ENCODE data around the gene CFAP58.
A peak's percentile ranks its signal among the peaks of the same experiment; 100 is the strongest.

CFAP58 gene

DNA sequence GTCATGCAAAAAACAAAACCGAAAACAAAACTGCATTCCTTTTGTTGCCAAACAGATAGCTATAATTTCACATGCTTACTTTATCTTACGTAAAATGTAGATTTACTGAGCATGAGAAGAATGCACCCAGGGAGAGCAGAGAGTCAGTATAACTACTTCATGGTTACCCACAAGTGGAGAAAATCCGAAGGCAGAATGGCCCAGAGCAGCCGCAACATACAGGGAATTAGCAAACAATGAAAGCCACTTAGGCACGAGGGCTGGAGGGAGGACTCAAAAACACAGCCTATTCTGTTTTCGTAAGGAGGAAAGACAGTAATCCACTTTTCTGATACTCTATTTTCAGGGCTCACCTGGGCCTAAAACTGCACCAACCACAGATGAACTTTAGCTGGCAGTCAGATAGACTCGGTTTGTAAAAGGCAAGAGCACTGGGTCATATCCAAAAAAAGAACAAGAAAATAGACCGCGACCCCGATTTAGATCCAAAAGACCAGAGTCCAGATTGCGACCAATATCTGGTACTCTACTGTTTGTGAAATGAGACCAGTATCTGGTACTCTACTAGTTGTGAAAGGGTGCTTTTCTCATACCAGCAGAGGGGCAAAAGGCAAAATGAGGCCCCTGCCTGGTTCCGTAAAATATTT, 16.7 kb upstream of the CFAP58 start:
- DNase-seq, result no peak

DNA sequence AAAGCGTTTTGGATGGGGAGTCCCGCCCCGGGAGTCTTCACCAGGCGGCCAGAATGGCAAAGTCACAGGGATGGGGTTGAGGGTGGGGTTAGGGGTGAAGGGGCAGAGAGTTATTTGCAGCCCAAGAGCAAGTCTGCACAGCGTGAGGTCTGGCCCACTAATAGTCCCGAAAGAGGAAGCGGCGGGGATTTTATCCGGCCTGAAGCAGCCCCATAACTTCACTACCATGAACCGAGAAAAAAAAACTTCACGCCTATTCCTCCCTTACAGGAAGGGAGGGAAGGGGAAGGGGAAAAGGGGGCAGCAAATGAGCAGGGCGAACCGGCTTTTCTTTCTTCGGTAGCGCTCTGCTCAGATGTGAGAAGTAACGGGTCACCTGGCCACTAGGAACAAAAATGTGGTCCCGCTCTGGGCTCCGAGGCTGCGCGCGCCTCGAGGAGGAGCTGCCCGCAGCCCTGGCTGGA, 16.1 kb upstream of the CFAP58 start:
- DNase-seq, result no peak

DNA sequence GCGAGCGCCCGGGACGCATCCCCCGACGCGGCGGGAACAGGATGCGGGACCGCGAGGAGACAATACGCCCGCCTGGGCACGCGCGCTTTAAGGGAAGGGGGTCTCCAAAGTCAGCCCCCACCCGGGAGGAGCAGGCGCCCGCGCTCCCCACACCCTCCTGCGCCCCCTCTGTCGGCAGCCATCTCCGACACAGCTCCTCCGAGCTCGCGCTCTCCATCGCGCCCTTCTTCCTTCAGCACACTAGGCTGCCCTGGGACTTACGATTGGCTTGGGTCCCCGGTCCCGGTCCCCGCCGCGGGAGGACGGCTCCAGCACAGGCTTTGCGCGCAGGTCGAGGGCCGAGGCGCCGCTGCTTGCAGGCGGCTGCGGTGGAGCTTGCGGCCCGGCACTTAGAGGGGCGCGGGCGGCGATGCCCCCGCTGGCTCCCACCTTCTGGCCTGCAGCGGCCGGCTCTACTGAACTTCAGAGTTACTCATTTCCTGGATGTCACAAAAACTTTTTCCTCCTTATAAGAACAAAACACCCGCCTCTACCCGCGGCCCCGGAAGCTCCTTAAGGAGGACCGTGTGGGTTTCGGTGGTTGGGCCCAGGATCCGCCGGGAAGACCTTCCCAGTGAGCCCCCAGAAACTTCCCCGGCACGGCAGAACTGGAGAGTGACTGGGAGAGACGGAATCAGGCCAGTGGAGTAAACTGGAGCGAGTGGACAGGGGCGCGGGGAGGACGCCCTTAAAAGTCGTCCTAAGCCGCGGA, 15.5 kb upstream of the CFAP58 start, which contains the start of gene ITPRIP:
ITPRIP (minus strand) TSS at position 481 of the 751 bp plus-strand sequence. CDS start 22,414 bp downstream, outside the sequence.
- DNase-seq, result peak; percentile 18

DNA sequence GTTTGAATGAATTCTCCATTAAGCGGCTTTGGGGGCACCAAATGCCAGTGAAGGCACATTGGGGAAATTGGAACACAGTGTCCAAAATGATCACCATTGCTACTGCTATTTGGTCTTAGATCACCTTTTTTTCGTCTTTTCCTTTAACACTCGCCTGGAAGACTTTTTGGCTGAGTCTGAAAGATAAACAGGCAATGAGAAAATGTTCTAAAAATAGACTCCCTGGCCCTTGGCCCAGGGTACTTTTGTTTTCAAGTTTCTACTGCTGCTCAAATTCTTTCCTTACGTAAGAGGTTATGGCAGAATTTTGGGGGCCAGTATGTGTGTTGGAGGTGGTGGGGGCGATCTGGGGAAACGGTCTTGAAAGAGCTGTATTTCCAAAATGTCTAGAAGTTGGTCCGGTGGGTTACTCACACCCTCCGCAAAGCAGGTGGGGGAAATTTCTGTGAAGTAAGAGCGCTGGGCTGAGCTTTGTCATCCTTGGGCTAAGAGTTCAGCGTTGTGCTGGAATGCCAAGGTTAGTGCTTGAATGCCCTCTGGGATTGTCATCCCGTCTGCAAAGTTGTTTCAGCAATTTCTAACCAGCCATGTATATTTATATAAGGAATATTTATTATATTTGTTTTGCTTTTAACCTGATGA, 14.0 kb upstream of the CFAP58 start:
- DNase-seq, result no peak

DNA sequence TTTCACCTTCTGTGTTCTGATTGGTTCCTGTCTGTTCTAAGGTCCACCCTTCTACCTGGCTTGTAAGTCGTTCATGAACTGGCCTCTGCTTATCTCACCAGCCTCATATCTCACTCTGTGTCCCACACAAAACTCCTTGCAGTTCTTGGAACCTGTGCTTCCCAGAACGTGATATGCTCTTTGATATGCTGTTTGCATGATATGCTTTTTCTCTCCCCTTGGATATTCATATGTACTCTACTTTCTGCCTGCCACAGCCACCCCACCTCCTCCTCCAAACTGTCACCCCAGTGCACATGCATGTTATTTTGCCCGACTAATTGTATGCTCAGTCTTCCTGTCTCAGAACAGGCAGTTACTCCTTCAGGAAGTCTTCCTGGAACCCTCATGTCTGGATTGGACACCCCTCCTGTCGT, 13.5 kb upstream of the CFAP58 start:
- no peak for DNase-seq

DNA sequence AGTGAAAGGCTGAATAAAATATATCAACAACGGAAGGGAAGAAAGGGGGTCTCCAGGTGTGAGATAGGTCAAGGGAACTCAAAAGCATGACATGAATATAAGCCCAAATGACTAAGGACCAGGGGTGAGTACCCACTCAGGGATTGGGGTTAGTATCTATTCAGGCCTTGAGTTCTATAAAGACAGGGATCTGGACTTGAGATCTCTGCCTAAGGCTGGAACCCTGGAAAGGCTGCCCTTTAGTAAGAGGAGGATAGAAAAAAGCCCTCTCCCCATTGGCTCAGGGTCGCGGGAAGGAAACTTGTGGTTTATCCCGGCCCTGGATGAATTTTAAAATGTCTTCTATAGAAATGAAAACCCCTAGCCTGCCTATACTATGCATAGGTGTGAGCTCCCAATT, 13.0 kb upstream of the CFAP58 start:
- DNase-seq, result no peak

DNA sequence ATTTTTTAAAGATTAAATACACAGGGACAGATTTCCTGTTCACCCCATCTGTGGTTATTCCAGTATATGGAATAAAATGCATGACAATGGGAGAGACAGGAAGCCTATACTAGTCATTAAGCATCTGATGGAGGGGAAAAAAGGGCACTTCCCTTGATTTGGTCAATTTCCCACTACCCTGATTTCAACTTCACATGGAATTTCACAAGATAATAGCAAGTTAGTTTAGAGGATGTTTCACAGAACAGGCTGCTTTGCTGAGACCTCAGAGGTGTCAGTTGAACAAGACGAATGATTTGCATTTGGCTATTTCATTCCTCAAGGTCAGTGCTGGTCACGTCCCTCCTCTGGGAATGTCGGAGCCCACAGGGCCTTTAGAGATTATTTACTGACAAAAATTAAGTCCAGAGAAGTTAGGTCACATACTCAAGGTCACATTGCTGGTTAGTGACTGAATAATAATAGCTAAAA, 10.7 kb upstream of the CFAP58 start:
- no peak for DNase-seq

DNA sequence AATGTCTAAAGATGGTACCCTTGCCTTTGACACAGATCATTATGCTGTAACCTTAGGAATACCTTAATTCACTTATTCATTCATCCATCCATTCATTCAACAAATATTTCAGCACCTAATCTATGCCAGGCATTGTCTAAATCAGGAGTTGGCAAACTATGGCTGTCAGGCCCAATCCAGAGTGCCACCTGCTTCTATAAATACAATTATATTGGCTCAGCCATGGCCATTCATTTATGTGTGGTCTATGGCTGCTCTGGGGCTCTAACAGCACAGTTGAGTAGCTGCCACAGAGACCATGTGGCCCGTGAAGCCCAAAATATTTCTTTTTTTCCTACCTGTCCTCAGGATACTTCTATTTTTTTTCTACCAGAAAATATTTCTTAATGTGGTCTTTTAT, 9.4 kb upstream of the CFAP58 start:
- DNase-seq, result no peak

DNA sequence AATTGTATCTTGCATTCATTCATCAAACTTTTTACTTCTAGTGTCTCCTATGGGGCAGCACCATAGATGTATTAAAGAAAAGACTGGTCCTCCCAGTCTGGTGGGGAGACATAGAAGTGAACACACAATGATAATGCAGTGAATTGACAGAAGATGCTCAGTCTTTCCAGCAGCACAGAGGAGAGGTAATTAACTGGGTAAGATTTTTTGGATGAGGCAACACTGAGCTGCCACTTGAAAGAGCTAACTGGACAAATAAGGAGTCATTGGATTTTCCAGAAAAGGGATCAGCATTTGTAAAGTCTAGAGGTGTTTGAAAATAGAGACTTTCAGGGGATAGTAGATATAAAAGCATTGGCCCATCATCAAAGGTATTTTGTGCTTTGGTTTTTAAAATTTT, 8.1 kb upstream of the CFAP58 start:
- no peak for DNase-seq

DNA sequence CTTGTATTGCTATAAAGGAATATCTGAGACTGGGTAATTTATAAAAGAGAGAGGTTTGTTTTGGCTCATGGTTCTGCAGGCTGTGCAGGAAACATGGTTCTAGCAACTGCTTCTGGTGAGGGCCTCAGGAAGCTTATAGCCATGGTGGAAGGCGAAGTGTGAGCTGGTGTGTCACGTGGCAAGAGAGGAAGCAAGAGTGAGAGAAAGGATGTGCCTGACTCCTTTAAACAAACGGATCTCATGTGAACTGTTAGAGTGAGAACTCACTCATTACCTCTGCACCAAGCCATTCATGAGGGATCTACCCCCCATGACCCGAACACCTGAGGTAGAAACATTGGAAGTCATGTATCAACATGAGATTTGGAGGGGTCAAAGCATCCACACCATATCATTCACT, 7.7 kb upstream of the CFAP58 start:
- no peak for DNase-seq

DNA sequence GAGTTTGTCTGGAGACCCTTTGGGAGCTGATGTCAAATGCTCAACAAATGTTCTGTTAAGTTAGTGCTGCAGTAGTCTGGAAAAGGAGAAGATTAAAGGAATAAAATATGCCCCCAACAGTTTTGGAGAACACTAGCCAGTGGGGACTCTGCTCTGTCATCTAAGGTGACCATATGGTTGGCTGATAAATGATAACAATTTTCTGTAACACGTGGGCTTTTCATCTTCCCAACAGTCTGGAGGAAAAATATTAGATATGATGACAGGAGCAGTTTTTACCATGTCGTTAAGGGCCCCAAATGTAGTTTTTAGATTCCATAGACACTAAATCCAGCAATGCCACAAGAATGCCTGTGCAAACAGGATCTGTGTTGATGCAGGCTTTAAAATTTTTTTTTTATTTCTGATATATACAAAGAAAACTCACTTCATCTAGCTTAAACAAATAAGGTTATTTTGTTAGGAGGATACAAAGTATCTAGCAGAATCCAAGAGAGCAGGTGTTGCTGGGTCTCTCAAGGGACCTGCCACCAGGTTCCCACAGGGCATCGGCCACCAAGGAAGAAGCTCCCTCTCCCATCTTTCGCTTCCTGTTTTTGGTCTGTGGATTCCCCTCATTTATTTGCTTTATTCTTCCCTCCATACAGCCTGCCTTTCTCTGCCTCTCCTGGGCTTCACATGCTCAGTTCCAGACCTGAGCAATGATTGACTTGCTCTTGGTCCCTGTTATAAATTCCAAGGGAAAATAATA, 6.2 kb upstream of the CFAP58 start:
- DNase-seq, result no peak

DNA sequence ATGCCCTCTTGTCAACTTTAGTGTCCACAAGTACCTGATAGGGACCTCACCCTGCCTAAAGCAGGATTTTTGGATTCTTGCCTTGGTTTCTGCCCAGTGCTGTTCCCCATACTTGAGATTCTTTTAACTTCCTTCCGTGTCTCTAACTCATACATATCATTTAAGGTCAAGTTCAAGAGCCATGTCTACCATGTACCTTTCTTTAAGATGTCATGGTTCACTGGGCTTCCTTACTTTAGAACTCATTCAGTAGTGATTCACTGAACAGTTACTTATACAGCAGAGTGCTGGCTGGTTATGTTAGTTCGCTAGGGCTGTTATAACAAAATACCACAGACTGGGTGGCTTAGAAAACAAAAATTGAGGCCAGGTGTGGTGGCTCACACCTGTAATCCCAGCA, 5.0 kb upstream of the CFAP58 start:
- no peak for DNase-seq

DNA sequence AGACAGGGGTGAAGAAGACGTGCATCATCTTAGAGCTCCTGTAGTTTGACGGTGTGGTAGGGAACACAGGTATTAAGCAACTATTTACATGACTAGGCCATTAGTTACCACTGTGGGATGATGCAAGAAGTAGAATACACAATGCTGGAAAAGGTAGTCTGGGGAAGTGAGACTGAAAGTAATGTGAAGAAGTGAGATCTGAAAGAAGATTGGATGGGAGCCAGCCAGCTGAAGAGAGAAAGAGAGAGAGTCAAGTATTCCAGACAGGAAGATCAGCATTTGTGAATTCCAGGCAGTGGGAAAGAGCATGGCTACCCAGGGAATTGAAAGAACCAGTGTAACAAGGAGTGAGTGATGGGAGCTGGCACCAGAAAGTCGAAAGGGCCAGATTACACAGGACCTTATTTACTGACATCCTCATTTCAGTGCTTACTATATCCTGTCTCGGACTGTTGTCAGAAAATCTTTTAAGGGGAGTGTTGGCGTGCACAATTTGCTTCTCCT, 4.0 kb upstream of the CFAP58 start:
- DNase-seq, result no peak

DNA sequence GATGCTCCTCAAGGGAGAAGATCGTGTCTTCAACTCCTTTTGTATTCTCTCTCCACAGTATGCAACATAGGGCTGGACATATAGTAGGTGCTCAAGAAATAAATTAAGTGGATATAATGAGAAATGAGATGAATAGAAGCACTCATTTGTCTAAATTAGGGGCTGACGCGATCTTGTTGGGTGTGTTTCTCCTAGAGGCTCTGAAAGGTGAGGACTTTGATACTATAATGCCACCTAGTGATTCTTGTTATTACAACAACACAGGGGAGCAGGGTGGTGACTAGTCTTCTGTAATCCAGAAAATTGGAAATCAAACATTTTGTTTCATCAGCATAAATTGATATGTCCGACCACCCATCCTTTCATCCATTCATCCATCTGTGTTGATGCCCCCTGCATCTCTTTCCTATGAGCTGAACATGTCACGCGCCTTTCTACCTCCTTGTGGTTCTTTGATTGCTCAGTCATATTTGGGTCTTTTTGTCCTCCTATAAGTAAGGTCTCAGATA, 3.5 kb upstream of the CFAP58 start:
- peak; percentile 9 for DNase-seq

DNA sequence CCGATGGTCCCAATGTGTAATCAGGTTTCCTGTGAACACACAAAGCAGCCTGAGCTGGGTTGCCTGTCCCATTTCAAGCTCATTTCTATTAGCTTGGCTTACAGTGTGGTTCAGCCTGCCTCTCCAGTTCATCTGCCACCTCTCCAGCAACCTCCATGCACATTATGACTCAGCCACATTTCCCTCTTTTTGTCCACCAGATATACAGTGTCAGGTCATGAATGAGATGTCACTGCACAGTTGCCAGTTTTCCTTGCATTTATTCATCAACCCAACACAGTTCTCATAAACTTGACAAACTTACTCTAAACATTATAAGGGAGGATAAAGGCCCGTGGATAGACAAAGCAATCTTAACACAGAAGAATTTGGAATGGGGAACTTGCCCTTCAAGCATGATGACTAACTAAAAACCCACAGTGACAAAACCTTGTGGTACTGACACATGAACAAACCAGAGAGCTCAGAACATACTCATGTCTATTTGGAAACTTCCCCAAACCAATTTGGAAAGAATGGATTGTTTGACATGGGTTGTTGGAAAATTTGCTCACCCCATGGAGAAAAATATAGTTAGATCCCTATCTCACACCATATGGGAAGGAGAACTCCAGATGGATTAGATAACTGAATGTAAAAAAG, 2.5 kb upstream of the CFAP58 start:
- DNase-seq, result no peak

DNA sequence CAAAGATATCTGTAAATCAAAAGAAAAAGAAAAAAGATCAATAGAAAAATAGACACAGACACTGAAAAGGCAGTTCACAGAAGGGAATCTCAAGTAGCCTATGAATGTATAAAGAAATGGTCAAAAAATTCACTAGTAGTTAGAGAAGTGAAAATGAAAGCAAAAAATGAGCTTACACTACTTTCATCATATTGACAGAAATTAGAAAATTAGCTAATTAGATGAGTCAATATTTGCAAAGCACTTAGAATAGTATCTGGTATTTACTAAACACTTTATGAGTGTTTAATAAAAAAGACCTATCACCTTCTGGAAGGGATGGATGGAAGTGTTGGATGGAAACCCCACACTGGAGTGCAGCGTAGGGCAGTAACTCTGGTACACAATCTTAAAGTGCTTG, 1.7 kb upstream of the CFAP58 start:
- no peak for DNase-seq

DNA sequence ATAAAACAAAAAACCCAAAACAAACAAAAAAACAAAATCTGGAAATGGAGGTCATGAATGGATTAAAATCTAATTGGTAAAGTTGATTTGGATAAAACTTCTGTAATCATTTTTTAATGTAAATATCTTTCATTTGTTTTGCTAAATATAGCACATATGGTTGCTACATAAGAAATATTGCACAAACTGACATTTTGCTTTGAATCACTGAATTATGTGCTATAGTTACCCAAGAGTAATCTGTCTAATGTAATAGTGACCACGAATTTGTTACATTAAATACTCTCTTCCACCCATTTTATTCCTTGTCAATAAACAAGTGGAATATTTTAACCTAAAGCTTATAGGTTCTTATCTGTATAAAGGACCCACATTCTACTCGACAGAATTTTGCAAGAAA, 6.2 kb downstream of the CFAP58 start:
- no peak for DNase-seq

DNA sequence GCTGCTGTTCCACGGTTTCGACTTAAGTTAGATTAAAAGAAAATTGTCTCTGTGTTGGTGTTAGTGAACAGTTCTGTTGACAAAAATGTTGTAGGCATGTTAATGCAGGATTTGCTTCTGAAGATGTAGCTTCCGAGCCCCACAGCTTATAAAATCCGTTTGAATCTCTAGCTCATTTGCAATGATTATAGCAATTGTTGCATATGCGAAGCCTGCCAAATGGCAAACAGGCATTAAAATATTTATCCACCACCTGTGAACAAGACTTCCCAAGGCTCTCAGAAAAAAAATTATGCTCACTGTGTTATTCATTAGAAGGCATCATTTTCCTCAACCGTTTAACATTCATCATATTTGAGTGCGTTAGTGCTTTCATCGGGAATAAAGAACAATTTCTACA, 14.3 kb downstream of the CFAP58 start:
- DNase-seq, result no peak

DNA sequence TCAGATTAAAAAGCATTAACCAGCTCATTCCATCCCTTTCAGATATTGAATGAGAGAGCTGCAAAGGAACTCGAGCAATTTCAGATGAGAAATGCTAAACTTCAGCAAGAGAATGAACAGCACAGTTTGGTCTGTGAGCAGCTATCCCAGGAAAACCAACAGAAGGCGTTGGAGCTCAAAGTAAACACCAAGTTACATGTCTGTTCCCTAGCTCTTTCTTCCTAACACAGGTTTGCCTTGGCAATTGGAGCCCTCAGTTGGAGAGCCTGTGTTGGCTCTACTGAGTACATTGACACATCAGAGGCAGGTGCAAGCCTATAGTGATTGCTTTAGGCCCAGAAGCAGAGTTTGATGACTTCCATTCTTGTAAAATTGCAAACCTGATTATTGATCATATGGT, 14.7 kb downstream of the CFAP58 start:
- no peak for DNase-seq

DNA sequence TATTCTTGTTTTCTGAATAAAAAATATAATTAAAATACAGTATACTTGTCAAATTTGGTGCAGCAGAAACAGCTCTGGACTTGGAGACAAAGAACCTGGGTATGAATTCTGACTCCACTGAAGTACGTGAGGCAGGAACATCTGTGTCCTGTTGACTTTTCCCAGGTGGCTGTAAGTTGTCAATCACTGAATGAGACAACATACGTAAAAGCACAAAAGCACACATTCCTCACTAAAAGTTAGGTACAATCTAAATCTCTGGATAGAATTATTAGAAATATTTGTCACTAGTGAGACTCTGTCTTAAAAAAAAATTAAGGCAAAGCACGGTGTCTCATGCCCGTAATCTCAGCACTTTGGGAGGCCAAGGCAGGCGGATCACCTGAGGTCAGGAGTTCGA, 18.1 kb downstream of the CFAP58 start:
- no peak for DNase-seq

DNA sequence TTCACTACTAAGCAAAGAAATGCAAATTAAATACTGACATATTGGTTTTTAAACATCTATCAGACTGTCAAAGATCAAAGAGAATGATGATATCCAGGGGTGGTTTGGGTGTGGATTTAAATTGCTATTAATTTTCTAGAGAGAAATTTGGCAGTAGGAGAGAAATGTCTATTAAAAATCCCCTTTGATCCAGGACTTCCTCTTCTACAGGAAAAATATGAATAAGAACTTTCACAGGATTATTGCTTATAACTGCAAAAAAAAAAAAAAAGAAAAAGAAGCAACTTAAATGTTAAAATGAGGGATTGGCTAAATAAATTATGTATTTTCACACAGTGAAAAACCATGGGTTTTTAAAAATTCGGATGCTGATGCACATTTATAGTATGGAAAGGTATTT, 21.0 kb downstream of the CFAP58 start:
- no peak for DNase-seq

DNA sequence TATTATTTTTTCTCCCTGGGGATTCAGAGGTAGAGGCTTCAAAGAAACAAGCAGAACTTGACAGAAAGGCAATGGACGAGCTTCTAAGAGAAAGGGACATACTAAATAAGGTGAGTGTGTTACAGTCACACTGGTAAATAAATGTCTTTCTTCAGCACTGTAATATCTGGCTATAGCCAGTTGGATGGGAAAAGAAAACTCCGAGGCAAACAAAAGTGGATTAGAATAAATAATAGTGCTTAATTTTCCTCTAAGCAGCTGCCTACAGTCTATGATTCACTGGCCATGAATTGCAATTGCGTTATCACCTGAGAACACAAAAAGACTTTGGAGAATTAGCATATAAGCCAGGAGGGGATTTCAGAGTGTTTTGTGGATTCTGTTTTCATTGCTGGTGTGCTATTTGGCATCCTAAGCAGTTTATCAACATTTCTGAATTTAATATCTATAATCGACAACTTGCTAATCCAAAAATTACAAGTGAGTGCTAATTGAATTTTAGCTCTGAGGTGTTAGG, 23.2 kb downstream of the CFAP58 start:
- no peak for DNase-seq

All from NCI-H526 treated with DMSO at 0.1 percent for 48 hours (cell line).